ENCODE results near the gene NUP98. TPM values are rescaled to one million over a fixed set of nuclear protein-coding genes. Genes with fewer than 3 reads are reported as not detected.

The NUP98 gene
- total RNA-seq, 1 donor from 2014 or later: 82.4 TPM

DNA sequence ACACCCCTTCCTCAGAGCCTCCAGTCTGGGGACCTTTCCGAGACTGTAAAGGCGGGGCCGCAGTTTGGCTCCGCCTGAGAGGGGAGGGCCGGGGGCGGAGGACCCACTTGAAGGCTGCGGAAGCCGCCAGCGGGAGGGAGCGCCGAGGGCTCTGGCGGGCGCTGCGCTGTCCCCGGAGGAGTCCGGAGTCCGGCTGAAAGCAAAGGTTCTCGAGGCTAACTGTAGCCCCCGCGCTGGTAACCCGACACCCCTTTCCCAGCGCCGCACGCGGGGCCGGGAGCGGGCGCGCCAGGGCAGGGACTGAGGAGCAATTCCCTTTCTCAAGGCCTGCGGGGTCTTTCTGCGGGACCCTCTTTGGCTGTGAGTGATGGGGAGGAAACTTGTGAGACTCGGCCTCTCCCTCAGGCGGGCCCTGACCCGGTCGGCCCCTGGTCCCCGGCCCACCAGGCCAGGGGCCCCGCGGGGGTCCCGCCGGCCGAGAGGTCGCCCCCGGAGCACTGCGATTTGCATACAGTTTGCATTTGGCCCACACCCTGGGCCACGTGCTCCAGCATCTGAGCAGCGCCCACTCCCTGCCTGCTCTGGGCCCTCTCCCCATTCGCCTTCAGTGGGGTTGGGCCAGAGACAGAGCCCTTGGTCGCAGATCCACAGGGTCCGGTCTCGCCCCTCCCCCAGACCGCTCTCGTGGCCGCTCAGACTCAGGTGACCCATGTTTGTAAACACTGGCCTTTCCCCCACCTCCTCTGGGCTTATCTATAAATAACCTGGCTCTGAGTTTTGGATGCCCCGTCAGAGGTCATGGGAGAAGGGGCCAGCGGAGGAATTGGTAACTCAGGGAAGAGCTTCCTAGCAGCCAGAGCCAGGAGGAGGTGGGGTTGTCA lies 155.0 kb downstream of the NUP98 start:
- peak in 1 of 2 donors; percentile 74 for DNase-seq (ENCODE audit: low read depth in 2 of 2)

GRCh38 chr11:3641701-3642070 lies 155.7 kb downstream of the NUP98 start, which contains the start of gene ART5:
ART5 (minus strand) TSS chr11:3641992; CDS start chr11:3641862, 130 bp downstream.
- DNase-seq (ENCODE audit: low read depth in 2 of 2): no peak

- DNase-seq (ENCODE audit: low read depth in 2 of 2): no peak
Measured at GRCh38 chr11:3641191-3641590, 156.2 kb downstream of the NUP98 start.

- DNase-seq (ENCODE audit: low read depth in 2 of 2): no peak
Measured at GRCh38 chr11:3639841-3640240, 157.5 kb downstream of the NUP98 start.

GRCh38 chr11:3638513-3638912 lies 158.8 kb downstream of the NUP98 start:
- no peak for DNase-seq (ENCODE audit: low read depth in 2 of 2)

GRCh38 chr11:3637201-3637600 lies 160.2 kb downstream of the NUP98 start:
- DNase-seq (ENCODE audit: low read depth in 2 of 2): no peak

DNA sequence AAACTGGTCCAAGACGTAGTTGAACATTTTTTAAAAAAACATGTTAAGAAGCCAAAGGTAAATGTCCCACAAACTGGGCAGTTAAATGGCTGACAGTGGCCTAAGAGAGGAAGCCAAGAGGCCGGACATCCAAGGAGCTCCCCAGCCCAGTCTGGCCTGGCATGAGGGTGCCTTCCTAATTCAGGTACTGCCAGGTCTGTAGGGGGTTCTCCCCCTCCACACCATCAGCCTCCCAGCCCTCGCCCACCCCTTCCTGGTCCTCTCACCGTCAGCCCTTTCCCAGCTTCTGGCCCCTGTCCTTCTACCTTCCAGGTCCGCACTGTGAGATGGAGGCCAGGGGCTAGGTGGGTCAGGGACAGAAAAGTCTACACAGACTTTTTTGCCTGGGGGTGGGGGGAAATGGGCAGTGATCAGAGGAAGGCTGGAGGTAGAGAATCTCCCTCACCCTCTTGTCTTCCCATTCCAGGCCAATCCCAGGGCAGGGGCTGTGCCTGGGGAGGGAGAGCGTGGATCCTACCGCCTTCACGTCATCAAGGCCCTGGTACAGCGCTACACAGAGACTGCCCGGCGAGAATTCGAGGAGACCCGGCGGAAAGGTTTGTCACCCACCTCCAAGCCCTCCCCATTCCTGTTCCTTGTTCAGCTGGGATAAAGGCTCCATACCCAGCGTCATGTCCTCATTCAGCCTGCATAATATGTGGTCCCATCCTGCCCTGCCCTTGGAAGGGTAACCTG lies 161.5 kb downstream of the NUP98 start:
- DNase-seq (ENCODE audit: low read depth in 2 of 2): no peak

DNA sequence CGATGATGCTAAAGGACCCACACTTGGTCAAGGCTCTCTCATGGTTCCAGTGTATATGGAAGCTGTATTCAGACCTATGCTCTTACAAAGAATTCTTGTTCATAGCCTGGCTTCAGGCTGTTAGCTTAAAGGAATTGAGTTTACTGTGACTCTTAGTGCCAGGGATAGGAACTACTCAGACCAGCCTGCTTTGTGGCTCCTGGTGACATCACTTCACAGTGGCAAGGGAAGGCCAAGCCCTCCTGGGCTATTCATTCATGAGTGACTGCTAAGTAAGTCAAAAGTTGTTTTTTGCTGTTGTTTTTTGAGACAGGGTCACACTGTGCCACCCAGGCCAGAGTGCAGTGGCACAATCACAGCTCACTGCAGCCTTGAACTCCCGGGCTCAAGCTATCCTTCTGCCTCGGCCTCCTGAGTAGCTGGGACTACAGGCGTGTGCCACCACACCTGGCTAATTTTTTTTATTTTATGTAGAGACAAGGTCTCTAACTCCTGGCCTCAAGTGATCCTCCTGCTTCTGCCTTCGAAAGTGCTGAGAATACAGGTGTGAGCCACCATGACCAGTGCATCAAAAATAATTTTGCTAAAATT lies 165.2 kb downstream of the NUP98 start:
- no peak for DNase-seq (ENCODE audit: low read depth in 2 of 2)

- DNase-seq (ENCODE audit: low read depth in 2 of 2): no peak
Measured at GRCh38 chr11:3631331-3631730, 166.0 kb downstream of the NUP98 start.

DNA sequence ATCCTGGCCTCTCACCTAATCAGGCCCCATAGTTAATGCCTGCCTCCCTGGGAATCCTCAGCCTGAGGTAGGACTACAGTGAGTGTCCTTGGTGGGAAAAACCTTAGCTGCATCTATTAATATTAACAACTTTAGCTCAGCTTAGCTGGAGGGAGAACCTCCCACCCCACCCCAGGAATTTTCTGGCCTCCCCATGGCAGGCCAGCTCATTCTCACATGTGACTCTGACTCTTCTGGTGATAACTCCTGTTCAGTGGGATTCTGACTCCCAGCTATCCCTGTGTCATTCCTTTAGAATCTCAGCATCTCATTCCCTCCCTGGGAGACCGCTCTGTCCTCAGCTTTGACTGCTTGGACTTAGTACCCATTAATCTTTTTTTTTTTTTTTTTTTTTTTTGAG lies 170.1 kb downstream of the NUP98 start:
- DNase-seq (ENCODE audit: low read depth in 2 of 2): no peak

- no peak for DNase-seq (ENCODE audit: low read depth in 2 of 2)
Measured at GRCh38 chr11:3626250-3626960, 170.9 kb downstream of the NUP98 start.

Other genes with a start within 250 kb of the NUP98 start
- gene ART5, start 155.6 kb downstream of the NUP98 start, total RNA-seq: not detected in 2 replicates
- not detected in 2 replicates for gene ART1, start 152.4 kb downstream of the NUP98 start, total RNA-seq
- gene CHRNA10, start 126.2 kb downstream of the NUP98 start, total RNA-seq: 0.13 and 0.25 TPM in 2 replicates
- 7.7 and 13.7 TPM in 2 replicates for gene PGAP2, start 11.0 kb upstream of the NUP98 start, total RNA-seq
- 8.1 and 17.7 TPM in 2 replicates for gene RHOG, start 43.4 kb upstream of the NUP98 start, total RNA-seq
- 15.7 and 26.6 TPM in 2 replicates for gene STIM1, start 58.1 kb upstream of the NUP98 start, total RNA-seq

Data from dermis microvascular lymphatic vessel endothelial cell (primary cell).